Left lung (tissue), 10 donors: Measurements from ENCODE around the gene TSN. TPM values are rescaled to one million over a fixed set of nuclear protein-coding genes. Genes with fewer than 3 reads are reported as not detected.

Experiments
- ATAC-seq: fragments of 200-7000 bp; cut with Tn5 transposase; one replicate; pipeline ENCODE4 v1.9.1; 2020; ENCODE audit warnings: moderate library complexity
- DNase-seq, 4 donors: peaks; one replicate each; pipeline ENCODE4 v3.0.0-alpha.2; 2013 to 2020
- H3K27ac ChIP-seq, 2 donors: fragments of 200-600 bp; sonication (generic) in 1 of 2; one replicate each; pipeline versions ENCODE4 v1.5.0 to v1.8.0; 2020 to 2021
- H3K27me3 ChIP-seq, 2 donors: fragments of 200-600 bp; sonication (generic) in 1 of 2; one replicate each; pipeline versions ENCODE4 v1.5.0 to v1.8.0; 2020 to 2021
- H3K36me3 ChIP-seq, 2 donors: fragments of 200-600 bp; sonication (generic) in 1 of 2; one replicate each; pipeline versions ENCODE4 v1.5.0 to v1.8.0; 2020 to 2021
- H3K4me1 ChIP-seq, 2 donors: fragments of 200-600 bp; one replicate each; pipeline ENCODE4 v1.8.0; 2021
- H3K4me3 ChIP-seq, 2 donors: fragments of 200-600 bp; sonication (generic) in 1 of 2; one replicate each; pipeline versions ENCODE4 v1.5.0 to v1.8.0; 2020 to 2021; ENCODE audit warnings: mild to moderate bottlenecking in 1 of 2
- H3K9me3 ChIP-seq, 2 donors: fragments of 200-600 bp; sonication (generic) in 1 of 2; one replicate each; pipeline versions ENCODE4 v1.5.0 to v1.8.0; 2020 to 2021
- intact Hi-C, 2 donors: fragments of 100-400 bp; cut with DNase I; formaldehyde crosslinking; loops; one replicate each; pipeline versions ENCODE4 v1.11.2 to v1.14.2; 2022
- polyA plus RNA-seq, 6 donors: library from polyadenylated mRNA; unstranded; fragments of 120-200 nt; gene quantifications; one replicate each; pipeline ENCODE4 v1.2.1, GENCODE V29; 2013; ENCODE audit not compliant: insufficient read length in 6 of 6
- total RNA-seq, 2 donors: library from RNA; stranded (reverse); fragmentation: NEBNext Ultra II Directional; extraction: Animal tissue kit (Norgen Biotek cat#: 25700); gene quantifications; one replicate each; pipeline ENCODE4 v1.2.1, GENCODE V29; 2021
- TF ChIP-seq, protein P1 (sequence below), 2 donors: fragments of 200-600 bp; sonication (generic) in 1 of 2; IDR thresholded peaks; one replicate each; pipeline versions ENCODE4 v1.5.0 to v1.8.0; 2021; ENCODE audit warnings: antibody characterized with exemption in 2 of 2
- donor health status: DM: no; HTN: yes; CAD: no.
- donor health status: DM: no; HTN: no; CAD: no.

The TSN gene
- total and polyA plus RNA-seq, 8 donors, result 51.3 to 94.3 (median 86.4) TPM

DNA sequence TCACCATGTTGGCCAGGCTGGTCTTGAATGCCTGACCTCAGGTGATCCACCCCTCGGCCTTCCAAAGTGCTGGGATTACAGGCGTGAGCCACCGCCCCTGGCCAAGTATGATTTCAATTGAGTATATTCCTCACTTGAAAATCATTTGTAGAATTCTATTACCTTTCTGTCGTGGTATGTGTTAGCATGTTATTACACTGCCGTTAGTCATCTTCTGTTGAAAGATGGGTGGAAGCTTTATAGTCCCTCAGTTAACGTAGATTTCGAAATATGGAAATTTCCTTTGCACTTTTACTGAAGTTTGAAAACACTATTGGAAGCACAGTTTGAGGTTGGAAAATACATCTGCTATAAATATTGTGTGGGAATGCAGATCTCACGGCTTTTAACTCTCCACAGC, 33.5 kb upstream of the TSN start:
- no peak overlapping the region for H3K4me3 ChIP-seq
- intact Hi-C loops, result no loop called here
- no peaks in the 10 kb centered on the region for H3K27me3 ChIP-seq
- peaks cover 0 to 14% of the 10 kb centered on the region in 2 donors for H3K36me3 ChIP-seq
- DNase-seq (no peak), ATAC-seq (no peak)
- H3K4me1 ChIP-seq, result peaks cover 0 to 5% of the 10 kb centered on the region in 2 donors
- H3K27ac ChIP-seq, result no peak overlapping the region
- TF ChIP-seq, protein P1, sequence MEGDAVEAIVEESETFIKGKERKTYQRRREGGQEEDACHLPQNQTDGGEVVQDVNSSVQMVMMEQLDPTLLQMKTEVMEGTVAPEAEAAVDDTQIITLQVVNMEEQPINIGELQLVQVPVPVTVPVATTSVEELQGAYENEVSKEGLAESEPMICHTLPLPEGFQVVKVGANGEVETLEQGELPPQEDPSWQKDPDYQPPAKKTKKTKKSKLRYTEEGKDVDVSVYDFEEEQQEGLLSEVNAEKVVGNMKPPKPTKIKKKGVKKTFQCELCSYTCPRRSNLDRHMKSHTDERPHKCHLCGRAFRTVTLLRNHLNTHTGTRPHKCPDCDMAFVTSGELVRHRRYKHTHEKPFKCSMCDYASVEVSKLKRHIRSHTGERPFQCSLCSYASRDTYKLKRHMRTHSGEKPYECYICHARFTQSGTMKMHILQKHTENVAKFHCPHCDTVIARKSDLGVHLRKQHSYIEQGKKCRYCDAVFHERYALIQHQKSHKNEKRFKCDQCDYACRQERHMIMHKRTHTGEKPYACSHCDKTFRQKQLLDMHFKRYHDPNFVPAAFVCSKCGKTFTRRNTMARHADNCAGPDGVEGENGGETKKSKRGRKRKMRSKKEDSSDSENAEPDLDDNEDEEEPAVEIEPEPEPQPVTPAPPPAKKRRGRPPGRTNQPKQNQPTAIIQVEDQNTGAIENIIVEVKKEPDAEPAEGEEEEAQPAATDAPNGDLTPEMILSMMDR (IDR thresholded peaks at IDR 0.05), result no peak
- H3K9me3 ChIP-seq, result no peaks in the 10 kb centered on the region

DNA sequence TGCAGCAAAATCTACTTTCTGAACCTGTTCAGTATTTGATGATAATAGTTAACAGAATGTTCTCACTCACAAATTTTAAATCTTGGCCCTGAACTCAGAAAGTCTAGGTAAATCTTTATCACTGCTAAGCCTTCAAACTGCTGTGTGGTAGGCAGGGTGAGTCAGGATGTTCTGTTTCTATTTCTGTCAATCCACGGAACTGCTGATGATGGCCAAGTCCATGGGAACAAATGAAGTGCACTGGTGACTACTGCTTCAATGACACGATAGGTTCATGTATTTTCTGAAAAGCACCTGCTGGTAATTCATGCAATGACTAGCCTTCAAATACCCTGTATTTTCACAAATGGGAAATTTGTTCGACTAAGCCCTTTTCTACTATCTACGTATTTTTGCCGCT, 33.0 kb upstream of the TSN start:
- Histone ChIP-seq H3K9me3 (no peaks in the 10 kb centered on the region), H3K27ac (no peak overlapping the region), H3K27me3 (no peaks in the 10 kb centered on the region), H3K4me3 (no peak overlapping the region), H3K36me3 (peaks cover 0 to 20% of the 10 kb centered on the region in 2 donors), H3K4me1 (peaks cover 0 to 5% of the 10 kb centered on the region in 2 donors)
- no peak for ATAC-seq
- intact Hi-C loops, result no loop called here
- DNase-seq, result no peak
- TF ChIP-seq, protein P1 (IDR thresholded peaks at IDR 0.05), result no peak

DNA sequence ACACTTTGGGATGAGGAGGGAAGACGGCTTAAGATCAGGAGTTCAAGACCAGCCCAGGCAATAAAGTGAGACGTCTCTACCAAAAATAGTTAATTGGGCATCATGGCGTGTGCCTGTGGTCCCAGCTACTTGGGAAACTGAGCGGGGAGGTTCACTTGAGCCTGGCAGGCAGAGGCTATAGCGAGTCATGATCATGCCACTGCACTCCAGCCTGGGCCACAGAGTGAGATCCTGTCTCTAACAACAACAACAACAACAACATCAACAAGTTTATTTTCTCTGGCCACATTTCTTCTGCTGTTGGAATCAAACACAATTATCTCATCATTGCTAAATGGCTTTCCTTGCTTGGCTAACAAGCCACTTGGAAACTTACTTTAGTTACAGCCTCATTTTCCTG, 32.1 kb upstream of the TSN start:
- H3K9me3 ChIP-seq, result no peaks in the 10 kb centered on the region
- peaks cover 0 to 28% of the 10 kb centered on the region in 2 donors for H3K36me3 ChIP-seq
- H3K27ac ChIP-seq, result no peak overlapping the region
- no peak overlapping the region for H3K4me3 ChIP-seq
- TF ChIP-seq, protein P1 (IDR thresholded peaks at IDR 0.05), result no peak
- ATAC-seq, result no peak
- intact Hi-C loops, result no loop called here
- no peak for DNase-seq
- no peaks in the 10 kb centered on the region for H3K27me3 ChIP-seq
- H3K4me1 ChIP-seq, result peaks cover 0 to 5% of the 10 kb centered on the region in 2 donors

DNA sequence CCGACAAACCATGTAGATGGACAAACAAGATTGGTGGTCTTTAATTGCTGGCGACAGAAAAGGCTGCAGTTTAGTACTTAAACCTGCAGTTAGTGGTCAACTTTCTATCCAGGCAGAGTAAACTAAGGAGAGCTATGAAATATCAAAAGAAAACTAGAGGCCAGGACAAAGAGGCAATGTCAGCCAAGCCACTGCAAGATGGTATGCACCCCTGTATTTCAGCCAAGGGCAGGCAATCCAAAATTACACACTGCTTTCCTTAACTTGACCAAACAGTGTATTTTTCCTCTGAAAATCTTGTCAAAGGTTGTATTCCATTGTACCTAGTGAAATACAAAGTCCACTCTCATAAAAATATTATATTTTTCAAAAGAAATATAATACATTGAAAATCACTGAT, 28.1 kb upstream of the TSN start:
- no peaks in the 10 kb centered on the region for H3K4me1 ChIP-seq
- peaks cover 0 to 68% of the 10 kb centered on the region in 2 donors for H3K36me3 ChIP-seq
- ATAC-seq (no peak), DNase-seq (no peak)
- intact Hi-C loops, result no loop called here
- H3K27me3 ChIP-seq, result no peaks in the 10 kb centered on the region
- no peaks in the 10 kb centered on the region for H3K9me3 ChIP-seq
- TF ChIP-seq, protein P1 (IDR thresholded peaks at IDR 0.05), result no peak
- no peak overlapping the region for H3K27ac ChIP-seq
- H3K4me3 ChIP-seq, result no peak overlapping the region

DNA sequence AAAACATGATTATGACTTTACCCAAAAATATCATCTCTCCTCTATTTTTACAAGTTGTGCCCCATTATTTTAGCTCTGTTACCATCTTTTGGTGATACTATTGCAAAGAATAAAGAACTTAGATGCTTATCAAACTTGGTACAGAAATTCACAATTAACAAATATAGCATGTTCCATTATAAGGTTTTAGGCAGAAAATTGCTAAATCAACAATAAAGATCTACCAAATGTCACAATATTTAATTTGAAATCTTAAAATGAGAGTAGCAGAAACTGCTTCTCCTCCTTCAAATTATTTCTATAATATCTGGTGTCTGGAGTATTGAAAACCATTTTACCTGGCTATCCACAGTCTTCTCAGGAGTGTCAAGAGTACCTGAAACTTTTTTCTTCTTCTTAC, 27.5 kb upstream of the TSN start:
- Histone ChIP-seq H3K9me3 (no peaks in the 10 kb centered on the region), H3K4me1 (no peaks in the 10 kb centered on the region), H3K27ac (no peak overlapping the region), H3K27me3 (no peaks in the 10 kb centered on the region), H3K36me3 (peaks cover 0 to 74% of the 10 kb centered on the region in 2 donors), H3K4me3 (no peak overlapping the region)
- intact Hi-C loops, result no loop called here
- ATAC-seq (no peak), DNase-seq (no peak)
- TF ChIP-seq, protein P1 (IDR thresholded peaks at IDR 0.05), result no peak
